ENCODE measurements around the gene MEGF10.
A peak's percentile ranks its signal among the peaks of the same experiment; 100 is the strongest.
"Not testable (repeated sequence)": the region's sequence is repeated elsewhere in the genome, so short reads cannot be mapped to it uniquely, and the experiment has no call there.

The MEGF10 gene

GRCh38 chr5:127290019-127290945 is at the start of gene MEGF10:
Gene MEGF10 (plus strand): TSS chr5:127290796. CDS start chr5:127331309, 40,513 bp downstream.
- no peak for DNase-seq (ENCODE audit: low read depth in 2 of 2)

- DNase-seq (ENCODE audit: low read depth in 2 of 2), result no peak
Observed at GRCh38 chr5:127243011-127243410, 47.6 kb upstream of the MEGF10 start.

GRCh38 chr5:127254729-127255284 is 35.8 kb upstream of the MEGF10 start:
- peak; percentile 36 to 50 for DNase-seq (ENCODE audit: low read depth in 2 of 2)

GRCh38 chr5:127256886-127257597 is 33.6 kb upstream of the MEGF10 start:
- no peak for DNase-seq (ENCODE audit: low read depth in 2 of 2)

- DNase-seq (ENCODE audit: low read depth in 2 of 2), result no peak
Observed at GRCh38 chr5:127260686-127261085, 29.9 kb upstream of the MEGF10 start.

- not testable (repeated sequence) for DNase-seq (ENCODE audit: low read depth in 2 of 2)
Observed at GRCh38 chr5:127265473-127265872, 25.1 kb upstream of the MEGF10 start.

- not testable (repeated sequence) for DNase-seq (ENCODE audit: low read depth in 2 of 2)
Observed at GRCh38 chr5:127268342-127268741, 22.3 kb upstream of the MEGF10 start.

GRCh38 chr5:127270713-127271112 is 19.9 kb upstream of the MEGF10 start:
- not testable (repeated sequence) for DNase-seq (ENCODE audit: low read depth in 2 of 2)

GRCh38 chr5:127275641-127276193 is 14.9 kb upstream of the MEGF10 start:
- DNase-seq (ENCODE audit: low read depth in 2 of 2), result no peak

- DNase-seq (ENCODE audit: low read depth in 2 of 2), result no peak
Observed at GRCh38 chr5:127280491-127281220, 9.9 kb upstream of the MEGF10 start.

- DNase-seq (ENCODE audit: low read depth in 2 of 2), result no peak
Observed at GRCh38 chr5:127281609-127282008, 9.0 kb upstream of the MEGF10 start.

GRCh38 chr5:127288676-127289075 is 1.9 kb upstream of the MEGF10 start:
- no peak for DNase-seq (ENCODE audit: low read depth in 2 of 2)

GRCh38 chr5:127290946-127291693 is 524 bp downstream of the MEGF10 start:
- no peak for DNase-seq (ENCODE audit: low read depth in 2 of 2)

GRCh38 chr5:127292030-127292735 is 1.6 kb downstream of the MEGF10 start:
- no peak for DNase-seq (ENCODE audit: low read depth in 2 of 2)

- DNase-seq (ENCODE audit: low read depth in 2 of 2), result no peak
Observed at GRCh38 chr5:127293373-127293772, 2.8 kb downstream of the MEGF10 start.

GRCh38 chr5:127294829-127295228 is 4.2 kb downstream of the MEGF10 start:
- no peak for DNase-seq (ENCODE audit: low read depth in 2 of 2)

- no peak for DNase-seq (ENCODE audit: low read depth in 2 of 2)
Observed at GRCh38 chr5:127295454-127295853, 4.9 kb downstream of the MEGF10 start.

GRCh38 chr5:127296321-127296720 is 5.7 kb downstream of the MEGF10 start:
- no peak for DNase-seq (ENCODE audit: low read depth in 2 of 2)

GRCh38 chr5:127296894-127297293 is 6.3 kb downstream of the MEGF10 start:
- DNase-seq (ENCODE audit: low read depth in 2 of 2), result not testable (repeated sequence)

Measured in fibroblast of skin of left biceps (primary cell).